GM18873 (cell line): ENCODE measurements around the gene PTPRM.

Source experiments
- ATAC-seq: cut with Tn5 transposase; IDR thresholded peaks from one replicate; pipeline ENCODE4 v1.9.1; 2021; ENCODE audit warnings: mild to moderate bottlenecking, moderate library complexity, moderate number of reproducible peaks; ENCODE audit not compliant: unreplicated experiment, low FRiP score

Gene PTPRM

GRCh38 chr18:8389391-8390340, 822.5 kb downstream of the PTPRM start:
- no peak for ATAC-seq

- ATAC-seq = no peak
Observed at GRCh38 chr18:8391068-8391467, 824.0 kb downstream of the PTPRM start.

DNA sequence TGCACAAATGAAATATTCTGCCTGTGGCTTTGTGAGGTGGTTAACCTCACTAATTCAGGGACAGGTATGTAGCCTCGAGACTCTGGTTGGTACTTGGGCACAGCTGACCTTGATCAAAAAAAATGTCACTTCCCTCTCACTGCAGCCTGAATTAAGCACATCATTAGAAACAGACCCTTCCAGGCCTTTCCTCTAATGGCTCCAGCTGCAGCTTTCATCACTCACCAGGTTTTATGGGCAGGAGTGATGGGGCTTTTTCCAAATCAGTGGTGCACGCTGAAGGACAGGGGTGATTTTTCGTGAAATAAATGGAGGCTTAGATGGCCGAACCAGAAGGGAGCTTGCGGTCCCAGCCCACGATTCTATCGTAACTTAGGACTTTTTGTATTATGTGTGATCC, 829.1 kb downstream of the PTPRM start:
- ATAC-seq = no peak

- no peak for ATAC-seq
Observed at GRCh38 chr18:8397034-8397433, 829.9 kb downstream of the PTPRM start.

DNA sequence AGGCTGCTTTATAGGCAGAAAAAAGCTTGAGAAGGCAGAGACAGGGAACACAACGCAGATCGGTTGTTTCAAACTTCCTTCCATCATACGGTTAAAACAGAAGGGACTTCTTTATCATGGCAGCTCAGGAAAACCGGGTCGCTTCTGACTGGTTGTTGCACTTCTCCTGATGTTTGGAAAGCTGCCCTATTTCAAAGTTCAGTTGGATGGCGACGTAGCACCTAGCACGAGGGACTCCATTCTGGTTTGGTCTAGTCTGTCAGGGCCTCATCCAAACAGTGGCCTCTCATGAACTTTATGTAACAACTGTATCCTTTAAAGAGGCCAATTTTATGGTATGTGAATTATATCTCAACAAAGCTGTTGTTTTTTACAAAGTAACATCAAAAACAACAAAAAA, 832.0 kb downstream of the PTPRM start:
- ATAC-seq = no peak

GRCh38 chr18:8400193-8400752, 833.2 kb downstream of the PTPRM start:
- ATAC-seq = no peak

DNA sequence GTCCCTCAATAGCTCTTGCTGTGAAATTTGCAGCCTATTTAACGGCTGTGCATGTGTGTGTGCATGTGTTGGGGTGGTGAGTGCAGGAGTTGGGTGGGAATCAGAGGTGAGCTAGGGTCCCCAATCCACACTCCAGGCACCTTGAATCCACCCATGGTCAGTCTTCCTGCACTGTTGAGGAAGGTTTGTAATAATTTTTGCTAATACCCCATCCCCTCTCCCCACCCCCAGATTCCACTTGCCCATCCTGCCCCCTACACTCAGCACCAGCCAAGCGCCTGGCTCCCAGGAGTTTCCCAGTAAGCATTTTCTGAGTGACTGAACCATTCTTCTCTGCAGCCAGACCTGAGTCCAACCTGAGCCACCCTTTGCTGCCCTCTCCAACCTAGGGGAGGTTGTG, 833.7 kb downstream of the PTPRM start:
- ATAC-seq = no peak

DNA sequence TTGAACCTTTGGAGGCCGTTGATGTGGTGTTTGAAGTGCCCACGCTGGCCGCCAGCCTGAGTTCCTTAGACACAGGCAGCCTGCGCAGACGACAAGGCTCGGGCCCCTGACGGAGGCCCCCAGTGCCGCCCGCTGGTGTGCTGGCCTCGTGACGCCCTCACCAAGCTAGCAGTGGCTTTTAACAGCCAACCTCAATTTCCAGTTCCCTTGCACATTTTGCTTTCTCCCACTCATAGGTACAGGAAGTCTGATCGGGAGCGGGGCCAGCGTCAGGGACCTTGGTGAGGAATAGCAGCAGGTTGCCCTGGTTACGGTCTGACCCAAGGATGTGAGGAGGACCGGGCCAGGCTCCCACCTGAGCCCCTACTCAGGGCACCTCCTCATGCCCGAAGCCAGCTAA, 834.5 kb downstream of the PTPRM start:
- ATAC-seq = no peak

GRCh38 chr18:8402237-8402636, 835.1 kb downstream of the PTPRM start:
- ATAC-seq = no peak

- ATAC-seq = no peak
Observed at GRCh38 chr18:8403713-8404112, 836.6 kb downstream of the PTPRM start.

- no peak for ATAC-seq
Observed at GRCh38 chr18:8406186-8406867, 839.2 kb downstream of the PTPRM start.

GRCh38 chr18:8406868-8407250, 839.7 kb downstream of the PTPRM start:
- no peak for ATAC-seq

- no peak for ATAC-seq
Observed at GRCh38 chr18:8409151-8409550, 842.0 kb downstream of the PTPRM start.

- no peak for ATAC-seq
Observed at GRCh38 chr18:8411492-8411891, 844.4 kb downstream of the PTPRM start.

DNA sequence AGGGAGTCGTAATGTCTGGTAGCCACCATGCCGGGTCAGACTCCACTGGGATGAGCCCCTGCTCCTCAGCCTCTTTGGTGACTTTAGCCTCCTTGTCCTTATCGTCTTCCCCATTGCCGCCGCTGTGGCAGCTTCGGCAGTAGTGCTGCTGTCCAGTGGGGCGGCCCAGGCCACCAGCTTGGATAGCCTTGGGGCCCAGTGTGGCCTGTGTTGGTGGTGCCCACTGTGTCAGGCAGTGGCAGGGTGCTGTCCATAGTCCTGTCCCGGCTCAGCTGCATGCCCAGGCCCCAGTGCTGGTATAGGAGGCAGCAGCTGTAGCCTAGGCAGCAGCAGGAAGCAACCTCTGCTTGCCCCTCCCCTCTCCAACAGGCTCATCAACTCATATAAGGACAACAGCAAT, 845.0 kb downstream of the PTPRM start:
- ATAC-seq = no peak

- no peak for ATAC-seq
Observed at GRCh38 chr18:8413189-8413588, 846.1 kb downstream of the PTPRM start.

DNA sequence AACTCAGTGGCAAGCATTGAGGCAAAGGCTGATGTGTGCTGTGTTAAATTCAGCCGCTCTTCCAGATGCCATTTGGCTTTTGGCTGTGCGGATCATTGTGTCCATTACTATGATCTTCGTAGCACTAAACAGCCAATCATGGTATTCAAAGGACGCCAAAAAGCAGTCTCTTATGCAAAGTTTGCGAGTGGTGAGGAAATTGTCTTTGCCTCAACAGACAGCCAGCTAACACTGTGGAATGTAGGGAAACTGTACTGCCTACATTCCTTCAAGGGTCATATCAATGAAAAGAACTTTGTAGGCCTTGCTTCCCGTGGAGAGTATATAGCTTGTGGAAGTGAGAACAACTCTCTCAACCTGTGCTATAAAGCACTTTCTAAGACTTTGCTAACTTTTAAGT, 846.6 kb downstream of the PTPRM start:
- ATAC-seq = no peak

- ATAC-seq = no peak
Observed at GRCh38 chr18:8416212-8417019, 849.3 kb downstream of the PTPRM start.

- ATAC-seq = no peak
Observed at GRCh38 chr18:8422391-8422790, 855.3 kb downstream of the PTPRM start.

- no peak for ATAC-seq
Observed at GRCh38 chr18:8423051-8423557, 856.0 kb downstream of the PTPRM start.
